ENCODE results near the gene DCAF11.

DCAF11 gene

GRCh38 chr14:24074625-24075484 is 39.7 kb upstream of the DCAF11 start:
- DNase-seq (ENCODE audit: insufficient read length, low spot score) (no peak), FAIRE-seq (no peak)
- TF ChIP-seq, protein P1, sequence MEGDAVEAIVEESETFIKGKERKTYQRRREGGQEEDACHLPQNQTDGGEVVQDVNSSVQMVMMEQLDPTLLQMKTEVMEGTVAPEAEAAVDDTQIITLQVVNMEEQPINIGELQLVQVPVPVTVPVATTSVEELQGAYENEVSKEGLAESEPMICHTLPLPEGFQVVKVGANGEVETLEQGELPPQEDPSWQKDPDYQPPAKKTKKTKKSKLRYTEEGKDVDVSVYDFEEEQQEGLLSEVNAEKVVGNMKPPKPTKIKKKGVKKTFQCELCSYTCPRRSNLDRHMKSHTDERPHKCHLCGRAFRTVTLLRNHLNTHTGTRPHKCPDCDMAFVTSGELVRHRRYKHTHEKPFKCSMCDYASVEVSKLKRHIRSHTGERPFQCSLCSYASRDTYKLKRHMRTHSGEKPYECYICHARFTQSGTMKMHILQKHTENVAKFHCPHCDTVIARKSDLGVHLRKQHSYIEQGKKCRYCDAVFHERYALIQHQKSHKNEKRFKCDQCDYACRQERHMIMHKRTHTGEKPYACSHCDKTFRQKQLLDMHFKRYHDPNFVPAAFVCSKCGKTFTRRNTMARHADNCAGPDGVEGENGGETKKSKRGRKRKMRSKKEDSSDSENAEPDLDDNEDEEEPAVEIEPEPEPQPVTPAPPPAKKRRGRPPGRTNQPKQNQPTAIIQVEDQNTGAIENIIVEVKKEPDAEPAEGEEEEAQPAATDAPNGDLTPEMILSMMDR (IDR thresholded peaks at IDR 0.05; ENCODE audit: insufficient read depth, missing control alignments): no peak

DNA sequence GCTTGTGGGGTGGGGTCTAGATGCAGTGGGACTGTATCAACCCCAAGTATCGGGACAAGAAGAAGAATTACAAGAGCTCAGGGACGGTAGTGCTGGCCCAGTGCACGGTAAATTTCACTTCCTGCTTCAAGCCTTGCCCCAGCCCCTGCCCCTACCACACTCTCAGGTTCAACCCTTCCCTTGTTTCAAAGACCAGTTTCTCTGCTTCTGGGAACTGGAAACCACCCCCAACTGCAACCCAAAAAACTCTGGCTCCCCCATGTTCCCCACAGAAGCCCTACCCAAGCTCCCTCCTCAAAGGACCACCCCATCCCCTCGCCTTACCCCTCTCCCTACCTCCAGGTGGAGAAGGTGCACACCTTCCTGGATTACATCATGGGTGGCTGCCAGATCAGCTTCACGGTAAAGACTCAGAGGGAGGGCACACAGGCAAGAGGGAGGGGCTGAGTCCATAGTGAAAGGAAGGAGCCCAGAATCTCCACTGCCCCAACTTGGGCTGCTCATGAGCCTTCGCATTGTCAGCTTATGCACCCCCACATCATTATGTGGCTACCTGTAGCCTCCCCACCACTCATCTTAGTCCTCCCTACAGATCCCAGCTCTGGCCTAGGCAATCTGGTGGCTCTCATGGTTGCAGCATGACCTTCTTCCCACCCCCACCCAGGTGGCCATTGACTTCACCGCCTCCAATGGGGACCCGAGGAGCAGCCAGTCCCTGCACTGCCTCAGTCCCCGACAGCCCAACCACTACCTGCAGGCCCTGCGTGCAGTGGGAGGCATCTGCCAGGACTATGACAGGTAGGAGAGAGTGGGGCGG is 38.9 kb upstream of the DCAF11 start:
- DNase-seq (ENCODE audit: insufficient read length, low spot score) (no peak), FAIRE-seq (no peak)
- TF ChIP-seq, protein P1 (IDR thresholded peaks at IDR 0.05; ENCODE audit: insufficient read depth, missing control alignments): no peak

DNA sequence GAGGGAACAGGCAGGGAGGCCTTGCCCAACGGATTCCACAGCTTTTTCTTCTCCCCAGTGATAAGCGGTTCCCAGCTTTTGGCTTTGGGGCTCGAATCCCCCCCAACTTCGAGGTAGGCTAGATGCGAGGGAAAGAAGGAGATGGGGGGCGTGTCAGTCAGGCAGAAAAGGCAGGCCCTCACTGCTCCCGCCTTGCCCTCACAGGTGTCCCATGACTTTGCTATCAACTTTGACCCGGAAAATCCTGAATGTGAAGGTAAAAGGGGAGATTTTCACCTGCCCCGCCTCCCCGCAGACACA is 38.3 kb upstream of the DCAF11 start:
- TF ChIP-seq, protein P1 (IDR thresholded peaks at IDR 0.05; ENCODE audit: insufficient read depth, missing control alignments): no peak
- DNase-seq (ENCODE audit: insufficient read length, low spot score) (no peak), FAIRE-seq (no peak)

GRCh38 chr14:24077086-24077485 is 37.5 kb upstream of the DCAF11 start:
- FAIRE-seq (no peak), DNase-seq (ENCODE audit: insufficient read length, low spot score) (no peak)
- TF ChIP-seq, protein P1 (IDR thresholded peaks at IDR 0.05; ENCODE audit: insufficient read depth, missing control alignments): no peak

GRCh38 chr14:24078146-24078545 is 36.4 kb upstream of the DCAF11 start:
- TF ChIP-seq, protein P1 (IDR thresholded peaks at IDR 0.05; ENCODE audit: insufficient read depth, missing control alignments): no peak
- FAIRE-seq: no peak
- no peak for DNase-seq (ENCODE audit: insufficient read length, low spot score)

DNA sequence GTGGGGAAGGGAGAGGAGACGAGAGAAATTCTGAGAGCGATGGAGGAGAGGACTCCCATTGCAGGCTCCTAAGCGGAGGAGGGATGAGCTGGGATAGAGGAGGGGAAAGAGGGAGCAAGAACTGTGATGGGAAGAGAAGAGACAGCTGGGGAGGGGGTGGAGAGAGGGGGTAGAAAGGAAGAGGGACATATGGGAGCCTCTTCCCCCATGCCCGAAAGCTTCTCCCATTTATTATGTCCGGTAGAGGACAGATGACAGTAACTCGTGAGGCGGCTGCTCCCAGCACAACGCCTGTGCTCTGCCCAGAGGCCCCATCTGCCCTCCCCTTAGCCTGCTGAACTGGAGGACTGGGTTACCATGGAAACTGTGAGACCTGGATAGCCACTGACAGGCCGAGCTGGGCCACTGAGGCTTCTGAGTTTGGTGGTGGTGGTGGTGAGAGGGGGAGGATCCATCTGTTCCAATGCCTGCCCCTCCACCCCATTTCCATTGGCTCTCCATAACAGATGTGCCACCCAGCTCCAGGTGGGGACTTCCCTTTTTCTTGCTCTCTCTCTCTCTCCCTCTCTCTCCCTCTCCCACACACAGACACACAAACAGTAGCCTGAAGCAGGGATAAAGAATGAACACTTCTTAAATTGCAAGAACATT is 35.0 kb upstream of the DCAF11 start:
- TF ChIP-seq, protein P1 (IDR thresholded peaks at IDR 0.05; ENCODE audit: insufficient read depth, missing control alignments): no peak
- FAIRE-seq: peak; percentile 51
- no peak for DNase-seq (ENCODE audit: insufficient read length, low spot score)
